ENCODE data around the gene STAT1. TPM values are rescaled to one million over a fixed set of nuclear protein-coding genes. Genes with fewer than 3 reads are reported as not detected.

The STAT1 gene
- total RNA-seq, 2 donors from 2014 or later: 145 to 252 TPM

- ATAC-seq: peak; percentile 67 to 79
- Mint-ChIP-seq H3K4me1 (ENCODE audit: low read depth in 2 of 2) (peaks cover 15 to 21% of the 10 kb centered on the region in 2 donors), H3K4me3 (no peak overlapping the region), H3K27me3 (no peaks in the 10 kb centered on the region), H3K36me3 (peaks cover 12% of the 10 kb centered on the region), H3K9me3 (peaks cover 2% of the 10 kb centered on the region), H3K27ac (no peak overlapping the region)
- peak; percentile 79 for DNase-seq (ENCODE audit: low spot score)
Measured at GRCh38 chr2:191020742-191021381, 6.9 kb upstream of the STAT1 start.

GRCh38 chr2:191020221-191020741, 6.3 kb upstream of the STAT1 start:
- peaks cover 2% of the 10 kb centered on the region for H3K9me3 Mint-ChIP-seq
- no peak overlapping the region for H3K27ac Mint-ChIP-seq
- DNase-seq (ENCODE audit: low spot score): peak; percentile 94
- peaks cover 13% of the 10 kb centered on the region for H3K36me3 Mint-ChIP-seq
- no peak overlapping the region for H3K4me3 Mint-ChIP-seq
- peaks cover 11 to 18% of the 10 kb centered on the region in 2 donors for H3K4me1 Mint-ChIP-seq (ENCODE audit: low read depth in 2 of 2)
- peak; percentile 88 to 90 for ATAC-seq
- H3K27me3 Mint-ChIP-seq: no peaks in the 10 kb centered on the region

GRCh38 chr2:191019376-191019775, 5.4 kb upstream of the STAT1 start:
- Mint-ChIP-seq H3K4me3 (no peak overlapping the region), H3K9me3 (peaks cover 2% of the 10 kb centered on the region), H3K4me1 (ENCODE audit: low read depth in 2 of 2) (peaks cover 7 to 16% of the 10 kb centered on the region in 2 donors), H3K27ac (no peak overlapping the region), H3K36me3 (peaks cover 10% of the 10 kb centered on the region), H3K27me3 (no peaks in the 10 kb centered on the region)
- DNase-seq (ENCODE audit: low spot score) (no peak), ATAC-seq (no peak)

GRCh38 chr2:191018643-191019119, 4.7 kb upstream of the STAT1 start:
- Mint-ChIP-seq H3K36me3 (peaks cover 10% of the 10 kb centered on the region), H3K4me3 (no peak overlapping the region), H3K4me1 (ENCODE audit: low read depth in 2 of 2) (peaks cover 7 to 16% of the 10 kb centered on the region in 2 donors), H3K27me3 (no peaks in the 10 kb centered on the region), H3K9me3 (peaks cover 2% of the 10 kb centered on the region), H3K27ac (no peak overlapping the region)
- no peak for ATAC-seq
- no peak for DNase-seq (ENCODE audit: low spot score)

GRCh38 chr2:191018048-191018447, 4.1 kb upstream of the STAT1 start:
- Mint-ChIP-seq H3K36me3 (peaks cover 10% of the 10 kb centered on the region), H3K27ac (no peak overlapping the region), H3K4me3 (no peak overlapping the region), H3K4me1 (ENCODE audit: low read depth in 2 of 2) (peaks cover 7 to 16% of the 10 kb centered on the region in 2 donors), H3K27me3 (no peaks in the 10 kb centered on the region), H3K9me3 (peaks cover 2% of the 10 kb centered on the region)
- DNase-seq (ENCODE audit: low spot score) (no peak), ATAC-seq (no peak)

GRCh38 chr2:191015831-191016230, 1.9 kb upstream of the STAT1 start:
- no peak for ATAC-seq
- no peak for DNase-seq (ENCODE audit: low spot score)
- no peak overlapping the region for H3K27ac Mint-ChIP-seq
- peaks cover 7 to 21% of the 10 kb centered on the region in 2 donors for H3K4me1 Mint-ChIP-seq (ENCODE audit: low read depth in 2 of 2)
- no peaks in the 10 kb centered on the region for H3K27me3 Mint-ChIP-seq
- H3K9me3 Mint-ChIP-seq: peaks cover 2% of the 10 kb centered on the region
- peaks cover 10% of the 10 kb centered on the region for H3K36me3 Mint-ChIP-seq
- no peak overlapping the region for H3K4me3 Mint-ChIP-seq

GRCh38 chr2:191015239-191015638, 1.3 kb upstream of the STAT1 start:
- Mint-ChIP-seq H3K4me1 (ENCODE audit: low read depth in 2 of 2) (peaks cover 9 to 20% of the 10 kb centered on the region in 2 donors), H3K27me3 (no peaks in the 10 kb centered on the region), H3K9me3 (peaks cover 2% of the 10 kb centered on the region), H3K27ac (no peak overlapping the region), H3K36me3 (peaks cover 13% of the 10 kb centered on the region), H3K4me3 (no peak overlapping the region)
- no peak for DNase-seq (ENCODE audit: low spot score)
- no peak for ATAC-seq

GRCh38 chr2:191014653-191015020, 666 bp upstream of the STAT1 start:
- no peak overlapping the region for H3K4me3 Mint-ChIP-seq
- H3K9me3 Mint-ChIP-seq: peaks cover 2% of the 10 kb centered on the region
- peaks cover 15 to 21% of the 10 kb centered on the region in 2 donors for H3K4me1 Mint-ChIP-seq (ENCODE audit: low read depth in 2 of 2)
- ATAC-seq: peak; percentile 14 to 51
- no peak for DNase-seq (ENCODE audit: low spot score)
- H3K27ac Mint-ChIP-seq: no peak overlapping the region
- H3K27me3 Mint-ChIP-seq: no peaks in the 10 kb centered on the region
- H3K36me3 Mint-ChIP-seq: peaks cover 19% of the 10 kb centered on the region

- peaks cover 2% of the 10 kb centered on the region for H3K9me3 Mint-ChIP-seq
- peaks cover 21% of the 10 kb centered on the region for H3K36me3 Mint-ChIP-seq
- ATAC-seq (no peak), DNase-seq (ENCODE audit: low spot score) (no peak)
- H3K27me3 Mint-ChIP-seq: no peaks in the 10 kb centered on the region
- H3K4me3 Mint-ChIP-seq: no peak overlapping the region
- peaks cover 16 to 18% of the 10 kb centered on the region in 2 donors for H3K4me1 Mint-ChIP-seq (ENCODE audit: low read depth in 2 of 2)
- H3K27ac Mint-ChIP-seq: no peak overlapping the region
Measured at GRCh38 chr2:191013682-191013931, 364 bp downstream of the STAT1 start.

- DNase-seq (ENCODE audit: low spot score) (no peak), ATAC-seq (peak in 1 of 2 donors; percentile 5)
- no peak overlapping the region for H3K27ac Mint-ChIP-seq
- H3K27me3 Mint-ChIP-seq: no peaks in the 10 kb centered on the region
- peaks cover 14 to 22% of the 10 kb centered on the region in 2 donors for H3K4me1 Mint-ChIP-seq (ENCODE audit: low read depth in 2 of 2)
- peaks cover 25% of the 10 kb centered on the region for H3K36me3 Mint-ChIP-seq
- no peak overlapping the region for H3K4me3 Mint-ChIP-seq
- H3K9me3 Mint-ChIP-seq: peaks cover 2% of the 10 kb centered on the region
Measured at GRCh38 chr2:191012845-191013681, 908 bp downstream of the STAT1 start.

GRCh38 chr2:191012346-191012745, 1.6 kb downstream of the STAT1 start:
- Mint-ChIP-seq H3K9me3 (peaks cover 2% of the 10 kb centered on the region), H3K36me3 (peaks cover 29% of the 10 kb centered on the region), H3K27ac (no peak overlapping the region), H3K27me3 (no peaks in the 10 kb centered on the region), H3K4me1 (ENCODE audit: low read depth in 2 of 2) (peaks cover 14 to 24% of the 10 kb centered on the region in 2 donors), H3K4me3 (no peak overlapping the region)
- no peak for DNase-seq (ENCODE audit: low spot score)
- ATAC-seq: no peak

GRCh38 chr2:191010887-191011885, 2.8 kb downstream of the STAT1 start:
- DNase-seq (ENCODE audit: low spot score): no peak
- Mint-ChIP-seq H3K27me3 (no peaks in the 10 kb centered on the region), H3K9me3 (no peaks in the 10 kb centered on the region), H3K4me1 (ENCODE audit: low read depth in 2 of 2) (peaks cover 14 to 25% of the 10 kb centered on the region in 2 donors), H3K27ac (no peak overlapping the region), H3K4me3 (no peak overlapping the region), H3K36me3 (peaks cover 35% of the 10 kb centered on the region)
- no peak for ATAC-seq
